NT2/D1 (cell line): ENCODE measurements around the gene LGALS9.

Experiments
- SUZ12 ChIP-seq: IDR thresholded peaks from 2 replicates; pipeline ENCODE4 v1.6.1; 2011; ENCODE audit not compliant: insufficient read length, insufficient read depth; ENCODE audit errors: extremely low read depth
- YY1 ChIP-seq: IDR thresholded peaks from 2 replicates; pipeline ENCODE4 v1.6.1; 2011; ENCODE audit not compliant: insufficient read length, insufficient read depth
- ZNF274 ChIP-seq: IDR thresholded peaks from 2 replicates; pipeline ENCODE4 v1.6.1; 2011; ENCODE audit warnings: mild to moderate bottlenecking, low read depth, low read length

DNA sequence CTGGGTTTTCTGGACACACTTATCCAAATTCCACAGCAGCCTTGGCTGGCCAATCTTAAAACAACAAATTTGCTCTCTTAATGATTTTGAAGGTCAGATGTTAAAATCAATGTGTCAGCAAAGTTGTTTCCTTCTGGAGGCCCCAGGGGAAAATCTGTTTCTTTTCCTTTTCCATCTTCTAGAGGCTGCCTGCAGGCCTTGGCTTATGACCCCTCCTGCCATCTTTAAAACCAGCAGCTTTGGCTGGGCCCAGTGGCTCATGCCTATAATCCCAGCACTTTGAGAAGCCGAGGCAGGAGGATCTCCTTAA is 3.0 kb downstream of the LGALS9 start:
- TF ChIP-seq ZNF274 (no peak), SUZ12 (no peak), YY1 (no peak)
